Smooth muscle cell of the brain vasculature (primary cell): Measurements from ENCODE around the gene MAST4.
"Not testable (repeated sequence)": the region's sequence is repeated elsewhere in the genome, so short reads cannot be mapped to it uniquely, and the experiment has no call there.

Experiments
- DNase-seq: peaks from one replicate; pipeline ENCODE4 v3.0.0-alpha.2; 2012; ENCODE audit warnings: low read depth, low spot score

Gene MAST4

DNA sequence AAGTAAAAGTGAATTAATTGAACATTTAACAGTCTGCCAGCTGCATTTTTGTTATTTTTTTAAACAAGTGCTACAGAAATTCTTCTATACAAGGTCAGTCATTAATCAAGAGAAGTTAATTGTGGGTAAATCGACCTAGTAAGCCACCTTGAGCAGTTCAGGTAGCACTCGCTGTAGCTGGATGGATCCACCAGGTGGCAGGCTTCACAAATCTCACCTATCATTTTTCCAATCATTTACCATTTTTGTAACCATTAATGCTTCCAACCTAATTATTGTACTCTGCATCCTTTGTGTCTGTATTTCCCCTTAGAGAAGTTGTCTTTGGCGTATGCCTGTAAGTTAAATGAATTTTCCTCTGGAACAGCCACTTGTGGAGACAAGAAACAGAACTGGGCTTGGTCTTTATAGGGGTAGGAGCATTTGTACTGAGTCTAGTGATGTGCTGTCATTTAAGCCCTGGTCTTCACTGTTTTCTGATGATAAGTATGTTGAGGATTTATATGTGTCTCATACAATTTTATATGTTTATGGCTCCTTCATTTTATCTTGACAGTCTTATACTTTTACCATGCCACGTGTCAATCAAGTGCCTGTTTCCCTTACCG, 560.9 kb downstream of the MAST4 start:
- no peak for DNase-seq

DNA sequence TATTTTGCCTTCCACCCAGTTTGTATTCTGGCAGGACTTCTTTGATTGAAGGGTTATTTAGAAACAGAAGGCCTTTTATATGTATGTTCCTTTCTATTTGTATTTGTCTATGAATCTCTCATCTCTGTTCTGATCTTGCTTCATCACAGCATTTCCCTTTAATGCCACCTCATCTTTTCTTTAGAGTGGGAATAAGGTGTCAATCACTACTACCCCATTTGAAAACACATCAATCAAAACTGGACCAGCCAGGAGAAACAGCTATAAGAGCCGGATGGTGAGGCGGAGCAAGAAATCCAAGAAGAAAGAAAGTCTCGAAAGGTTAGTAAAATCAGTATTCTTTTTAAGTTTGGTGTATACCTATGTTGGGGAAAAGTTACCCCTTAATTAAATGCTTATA, 564.1 kb downstream of the MAST4 start:
- DNase-seq: no peak

GRCh38 chr5:67160985-67161384, 564.8 kb downstream of the MAST4 start:
- no peak for DNase-seq

DNA sequence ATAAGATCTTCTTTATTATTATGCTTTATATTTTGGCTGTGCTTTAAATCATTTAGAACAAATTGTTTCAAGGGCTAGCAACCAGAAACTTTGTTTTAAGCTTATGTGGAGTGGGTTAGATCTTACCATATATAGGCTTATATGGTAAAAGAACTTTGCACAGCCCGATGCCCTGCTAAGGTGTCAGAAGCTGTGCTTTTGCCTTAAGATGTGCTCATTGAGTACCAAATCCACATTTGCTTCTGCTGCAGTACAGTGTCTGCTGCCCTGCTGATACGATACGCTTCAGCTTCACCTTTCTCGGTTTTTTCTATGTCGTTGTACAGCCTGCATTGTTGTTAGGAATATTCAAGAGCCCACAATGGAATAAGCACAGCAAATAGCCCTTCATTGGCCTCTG, 565.6 kb downstream of the MAST4 start:
- no peak for DNase-seq

GRCh38 chr5:67163231-67163756, 567.1 kb downstream of the MAST4 start:
- no peak for DNase-seq

DNA sequence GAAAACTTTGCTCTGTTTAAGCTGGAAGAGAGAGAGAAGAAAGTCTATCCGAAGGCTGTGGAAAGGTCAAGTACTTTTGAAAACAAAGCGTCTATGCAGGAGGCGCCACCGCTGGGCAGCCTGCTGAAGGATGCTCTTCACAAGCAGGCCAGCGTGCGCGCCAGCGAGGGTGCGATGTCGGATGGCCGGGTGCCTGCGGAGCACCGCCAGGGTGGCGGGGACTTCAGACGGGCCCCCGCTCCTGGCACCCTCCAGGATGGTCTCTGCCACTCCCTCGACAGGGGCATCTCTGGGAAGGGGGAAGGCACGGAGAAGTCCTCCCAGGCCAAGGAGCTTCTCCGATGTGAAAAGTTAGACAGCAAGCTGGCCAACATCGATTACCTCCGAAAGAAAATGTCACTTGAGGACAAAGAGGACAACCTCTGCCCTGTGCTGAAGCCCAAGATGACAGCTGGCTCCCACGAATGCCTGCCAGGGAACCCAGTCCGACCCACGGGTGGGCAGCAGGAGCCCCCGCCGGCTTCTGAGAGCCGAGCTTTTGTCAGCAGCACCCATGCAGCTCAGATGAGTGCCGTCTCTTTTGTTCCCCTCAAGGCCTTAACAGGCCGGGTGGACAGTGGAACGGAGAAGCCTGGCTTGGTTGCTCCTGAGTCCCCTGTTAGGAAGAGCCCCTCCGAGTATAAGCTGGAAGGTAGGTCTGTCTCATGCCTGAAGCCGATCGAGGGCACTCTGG, 567.8 kb downstream of the MAST4 start:
- no peak for DNase-seq

GRCh38 chr5:67164856-67165525, 568.8 kb downstream of the MAST4 start:
- no peak for DNase-seq

DNA sequence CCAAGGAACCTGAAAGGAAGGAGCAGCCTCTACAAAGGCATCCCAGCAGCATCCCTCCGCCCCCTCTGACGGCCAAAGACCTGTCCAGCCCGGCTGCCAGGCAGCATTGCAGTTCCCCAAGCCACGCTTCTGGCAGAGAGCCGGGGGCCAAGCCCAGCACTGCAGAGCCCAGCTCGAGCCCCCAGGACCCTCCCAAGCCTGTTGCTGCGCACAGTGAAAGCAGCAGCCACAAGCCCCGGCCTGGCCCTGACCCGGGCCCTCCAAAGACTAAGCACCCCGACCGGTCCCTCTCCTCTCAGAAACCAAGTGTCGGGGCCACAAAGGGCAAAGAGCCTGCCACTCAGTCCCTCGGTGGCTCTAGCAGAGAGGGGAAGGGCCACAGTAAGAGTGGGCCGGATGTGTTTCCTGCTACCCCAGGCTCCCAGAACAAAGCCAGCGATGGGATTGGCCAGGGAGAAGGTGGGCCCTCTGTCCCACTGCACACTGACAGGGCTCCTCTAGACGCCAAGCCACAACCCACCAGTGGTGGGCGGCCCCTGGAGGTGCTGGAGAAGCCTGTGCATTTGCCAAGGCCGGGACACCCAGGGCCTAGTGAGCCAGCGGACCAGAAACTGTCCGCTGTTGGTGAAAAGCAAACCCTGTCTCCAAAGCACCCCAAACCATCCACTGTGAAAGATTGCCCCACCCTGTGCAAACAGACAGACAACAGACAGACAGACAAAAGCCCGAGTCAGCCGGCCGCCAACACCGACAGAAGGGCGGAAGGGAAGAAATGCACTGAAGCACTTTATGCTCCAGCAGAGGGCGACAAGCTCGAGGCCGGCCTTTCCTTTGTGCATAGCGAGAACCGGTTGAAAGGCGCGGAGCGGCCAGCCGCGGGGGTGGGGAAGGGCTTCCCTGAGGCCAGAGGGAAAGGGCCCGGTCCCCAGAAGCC, 569.6 kb downstream of the MAST4 start:
- DNase-seq: peak; percentile 57

DNA sequence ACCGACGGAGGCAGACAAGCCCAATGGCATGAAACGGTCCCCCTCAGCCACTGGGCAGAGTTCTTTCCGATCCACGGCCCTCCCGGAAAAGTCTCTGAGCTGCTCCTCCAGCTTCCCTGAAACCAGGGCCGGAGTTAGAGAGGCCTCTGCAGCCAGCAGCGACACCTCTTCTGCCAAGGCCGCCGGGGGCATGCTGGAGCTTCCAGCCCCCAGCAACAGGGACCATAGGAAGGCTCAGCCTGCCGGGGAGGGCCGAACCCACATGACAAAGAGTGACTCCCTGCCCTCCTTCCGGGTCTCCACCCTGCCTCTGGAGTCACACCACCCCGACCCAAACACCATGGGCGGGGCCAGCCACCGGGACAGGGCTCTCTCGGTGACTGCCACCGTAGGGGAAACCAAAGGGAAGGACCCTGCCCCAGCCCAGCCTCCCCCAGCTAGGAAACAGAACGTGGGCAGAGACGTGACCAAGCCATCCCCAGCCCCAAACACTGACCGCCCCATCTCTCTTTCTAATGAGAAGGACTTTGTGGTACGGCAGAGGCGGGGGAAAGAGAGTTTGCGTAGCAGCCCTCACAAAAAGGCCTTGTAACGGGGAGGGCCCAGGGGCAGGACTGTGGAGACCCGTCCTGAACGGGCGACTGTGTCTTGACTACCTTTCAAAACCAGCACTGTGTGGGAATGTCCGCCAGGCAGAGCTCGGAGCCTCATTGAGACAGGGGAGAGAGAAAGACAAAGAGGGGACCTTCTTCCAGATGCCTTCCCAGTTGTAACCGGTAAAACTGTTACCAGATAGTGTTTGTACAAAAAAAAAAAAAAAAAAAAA, 570.5 kb downstream of the MAST4 start:
- no peak for DNase-seq

- DNase-seq: no peak
Measured at GRCh38 chr5:67168069-67168468, 571.9 kb downstream of the MAST4 start.

- no peak for DNase-seq
Measured at GRCh38 chr5:67170767-67171166, 574.6 kb downstream of the MAST4 start.

GRCh38 chr5:67173351-67173750, 577.2 kb downstream of the MAST4 start:
- not testable (repeated sequence) for DNase-seq

GRCh38 chr5:67173959-67174358, 577.8 kb downstream of the MAST4 start:
- DNase-seq: no peak

DNA sequence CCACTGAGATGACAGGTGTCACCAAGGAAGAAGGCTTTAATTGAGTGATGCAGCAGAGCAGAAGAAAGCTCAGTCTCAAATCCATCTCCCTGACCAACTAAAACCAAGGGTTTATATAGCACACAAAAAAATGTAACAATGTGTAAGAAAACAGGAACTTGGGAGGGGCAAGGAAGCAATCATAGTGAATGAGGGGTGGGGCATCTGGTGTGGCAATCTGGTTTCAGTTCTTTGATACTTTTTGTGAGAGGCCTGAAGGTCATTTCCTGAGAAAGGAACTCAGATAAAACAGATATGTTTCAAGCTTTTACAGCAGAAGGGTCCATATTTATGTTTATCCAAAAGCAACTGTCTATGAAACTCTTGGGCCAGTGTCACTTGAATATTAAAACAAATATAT, 580.7 kb downstream of the MAST4 start:
- DNase-seq: no peak

DNA sequence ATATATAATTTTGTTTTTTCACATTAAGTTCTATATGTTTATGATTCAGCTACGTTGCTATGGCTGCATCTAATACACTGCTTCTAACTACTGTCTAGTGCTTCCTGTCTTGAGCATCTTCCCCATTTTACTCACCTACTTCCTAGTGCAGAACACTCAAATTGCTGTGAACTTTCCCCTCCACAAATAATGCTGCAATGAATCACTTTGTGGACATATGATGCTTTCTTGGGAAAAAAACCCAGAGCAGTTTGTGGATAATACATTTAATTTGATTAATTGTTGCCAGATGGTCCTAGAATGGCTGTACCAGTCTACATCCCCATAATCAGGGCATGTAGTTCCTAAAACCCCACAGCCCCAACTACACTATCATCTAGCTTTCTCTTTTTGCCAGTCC, 581.9 kb downstream of the MAST4 start:
- no peak for DNase-seq

GRCh38 chr5:67178966-67179365, 582.8 kb downstream of the MAST4 start:
- DNase-seq: no peak

GRCh38 chr5:67179697-67180361, 583.6 kb downstream of the MAST4 start:
- no peak for DNase-seq

DNA sequence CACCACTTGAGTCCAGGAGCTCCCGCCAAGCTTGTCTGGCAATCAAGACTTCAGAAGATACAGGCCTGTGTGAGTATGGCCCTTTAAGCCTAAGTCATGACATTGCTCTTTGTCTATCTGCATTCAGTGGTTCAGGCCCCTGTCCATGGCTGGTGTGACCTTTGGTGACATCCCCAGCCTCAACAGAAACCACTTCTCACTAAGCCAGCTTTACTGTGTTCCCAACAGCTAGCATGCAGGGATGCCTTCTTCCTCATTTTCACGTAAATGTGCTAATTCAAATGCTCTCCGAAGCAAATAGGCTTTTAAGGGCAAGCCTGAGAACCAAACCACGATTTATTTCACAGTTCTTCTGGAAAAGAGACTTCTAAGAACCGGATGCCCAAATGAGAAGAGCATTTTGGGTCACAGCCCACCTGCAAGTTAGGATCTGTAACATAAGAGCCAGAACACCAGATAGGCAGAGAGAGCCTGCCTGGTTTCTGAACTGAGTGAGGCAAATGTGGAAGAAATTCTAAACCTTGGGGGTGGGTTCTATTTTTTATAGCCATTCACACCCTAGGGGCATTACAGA, 585.5 kb downstream of the MAST4 start:
- DNase-seq: no peak

- peak; percentile 71 for DNase-seq
Measured at GRCh38 chr5:67182301-67182790, 586.2 kb downstream of the MAST4 start.

GRCh38 chr5:67183859-67184258, 587.7 kb downstream of the MAST4 start:
- no peak for DNase-seq
